ENCODE results near the gene RHOT2.
A peak's percentile ranks its signal among the peaks of the same experiment; 100 is the strongest.
"Not testable (repeated sequence)": the region's sequence is repeated elsewhere in the genome, so short reads cannot be mapped to it uniquely, and the experiment has no call there.

Gene RHOT2

GRCh38 chr16:698911-699671, 31.2 kb downstream of the RHOT2 start:
- DNase-seq (ENCODE audit: low read depth in 2 of 2): no peak

- DNase-seq (ENCODE audit: low read depth in 2 of 2): no peak
These were observed 33.0 kb downstream of the RHOT2 start for GRCh38 chr16:700684-701584.

GRCh38 chr16:702341-702740, 34.4 kb downstream of the RHOT2 start:
- no peak for DNase-seq (ENCODE audit: low read depth in 2 of 2)

- no peak for DNase-seq (ENCODE audit: low read depth in 2 of 2)
These were observed 35.5 kb downstream of the RHOT2 start for GRCh38 chr16:703406-703805.

- no peak for DNase-seq (ENCODE audit: low read depth in 2 of 2)
These were observed 36.1 kb downstream of the RHOT2 start for GRCh38 chr16:704047-704446.

GRCh38 chr16:704552-705380, 36.8 kb downstream of the RHOT2 start:
- DNase-seq (ENCODE audit: low read depth in 2 of 2): no peak

GRCh38 chr16:705431-706188, 37.7 kb downstream of the RHOT2 start, which contains the start of gene FBXL16:
Gene FBXL16, minus strand, starts transcription at chr16:705801. Its CDS starts 8,396 bp downstream, at chr16:697405.
- no peak for DNase-seq (ENCODE audit: low read depth in 2 of 2)

- no peak for DNase-seq (ENCODE audit: low read depth in 2 of 2)
These were observed 38.5 kb downstream of the RHOT2 start for GRCh38 chr16:706189-707061.

- no peak for DNase-seq (ENCODE audit: low read depth in 2 of 2)
These were observed 39.2 kb downstream of the RHOT2 start for GRCh38 chr16:707062-707538.

GRCh38 chr16:708019-708418, 40.1 kb downstream of the RHOT2 start:
- no peak for DNase-seq (ENCODE audit: low read depth in 2 of 2)

GRCh38 chr16:708959-709358, 41.0 kb downstream of the RHOT2 start:
- no peak for DNase-seq (ENCODE audit: low read depth in 2 of 2)

- no peak for DNase-seq (ENCODE audit: low read depth in 2 of 2)
These were observed 41.9 kb downstream of the RHOT2 start for GRCh38 chr16:709566-710499.

GRCh38 chr16:710500-711075, 42.7 kb downstream of the RHOT2 start:
- no peak for DNase-seq (ENCODE audit: low read depth in 2 of 2)

- DNase-seq (ENCODE audit: low read depth in 2 of 2): no peak
These were observed 43.2 kb downstream of the RHOT2 start for GRCh38 chr16:711084-711483.

- peak; percentile 45 to 66 for DNase-seq (ENCODE audit: low read depth in 2 of 2)
These were observed 43.8 kb downstream of the RHOT2 start for GRCh38 chr16:711548-712320.

- not testable (repeated sequence) for DNase-seq (ENCODE audit: low read depth in 2 of 2)
These were observed 44.9 kb downstream of the RHOT2 start for GRCh38 chr16:712740-713250.

GRCh38 chr16:714079-714478, 46.1 kb downstream of the RHOT2 start:
- DNase-seq (ENCODE audit: low read depth in 2 of 2): no peak
